GM19193 (cell line): ENCODE measurements around the gene ADAMTS15.

Source experiments
- POLR2A ChIP-seq: IDR thresholded peaks from 4 replicates; pipeline ENCODE4 v1.6.1; 2011; ENCODE audit not compliant: insufficient read depth, insufficient read length; ENCODE audit errors: extremely low read depth

Gene ADAMTS15

DNA sequence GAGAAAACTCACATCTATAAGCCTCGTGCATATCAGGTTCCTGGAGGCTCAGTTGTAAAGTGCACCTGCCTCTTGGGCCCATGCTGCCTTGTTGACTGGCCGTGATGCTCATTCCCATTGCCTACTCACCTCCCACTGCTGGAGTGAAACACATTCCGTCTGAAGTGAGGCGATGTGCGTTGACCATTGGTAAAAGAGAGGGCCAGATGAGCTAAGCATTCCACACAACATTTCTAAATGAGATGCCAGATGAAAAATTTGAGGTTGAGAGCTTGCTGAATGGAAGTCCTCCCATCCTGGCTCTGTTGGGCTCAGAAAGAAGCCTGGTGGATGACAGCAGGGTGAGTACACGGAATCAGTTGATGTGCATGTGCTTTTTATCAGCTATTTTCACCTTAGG is 8.6 kb upstream of the ADAMTS15 start:
- TF ChIP-seq POLR2A: no peak

GRCh38 chr11:130441719-130442118 is 6.7 kb upstream of the ADAMTS15 start:
- no peak for TF ChIP-seq POLR2A

GRCh38 chr11:130442737-130443136 is 5.7 kb upstream of the ADAMTS15 start:
- TF ChIP-seq POLR2A: no peak

DNA sequence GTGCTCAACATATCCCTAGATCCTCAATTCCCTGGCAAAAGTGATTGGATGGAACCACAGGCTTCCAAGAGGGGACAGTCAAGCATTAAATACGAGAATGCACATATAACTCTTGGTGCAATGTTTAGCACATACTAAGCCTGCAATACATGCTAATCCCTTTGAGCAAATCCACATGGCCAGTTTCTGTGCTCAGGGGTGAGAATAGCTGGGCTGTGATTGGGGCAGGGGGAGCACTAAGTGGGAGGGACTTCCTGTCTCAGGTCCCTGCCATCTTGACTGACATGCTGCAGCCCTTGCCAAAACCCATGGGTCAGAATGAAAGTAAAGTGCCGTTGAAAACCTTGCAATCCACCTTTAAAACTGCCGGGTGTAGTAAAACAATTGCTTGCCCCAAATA is 2.7 kb upstream of the ADAMTS15 start:
- TF ChIP-seq POLR2A: no peak

DNA sequence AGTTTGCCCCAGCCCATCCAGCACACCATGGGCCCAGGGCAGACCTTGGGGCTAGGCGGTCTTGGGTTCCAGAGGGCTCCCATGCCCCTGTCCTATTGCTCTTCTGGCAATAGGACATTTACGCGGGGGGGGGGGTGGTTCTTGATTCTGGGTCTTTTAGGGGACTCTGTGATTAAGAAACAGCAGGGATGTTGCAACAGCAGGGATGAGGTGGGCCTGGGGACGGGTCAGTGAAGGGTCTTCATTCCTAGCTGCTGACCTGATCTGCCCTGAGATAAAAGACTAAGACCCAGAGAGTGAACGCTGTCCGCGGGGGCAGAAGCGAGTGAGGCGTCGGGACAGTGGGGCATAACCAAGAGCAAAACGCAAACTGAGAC is 418 bp upstream of the ADAMTS15 start:
- no peak for TF ChIP-seq POLR2A

GRCh38 chr11:130449310-130449990 is 1.0 kb downstream of the ADAMTS15 start:
- TF ChIP-seq POLR2A: no peak

GRCh38 chr11:130449996-130450769 is 1.7 kb downstream of the ADAMTS15 start:
- TF ChIP-seq POLR2A: no peak

GRCh38 chr11:130451231-130452019 is 3.0 kb downstream of the ADAMTS15 start:
- TF ChIP-seq POLR2A: no peak

GRCh38 chr11:130452176-130452575 is 3.7 kb downstream of the ADAMTS15 start:
- TF ChIP-seq POLR2A: no peak

GRCh38 chr11:130452940-130453339 is 4.5 kb downstream of the ADAMTS15 start:
- TF ChIP-seq POLR2A: no peak

DNA sequence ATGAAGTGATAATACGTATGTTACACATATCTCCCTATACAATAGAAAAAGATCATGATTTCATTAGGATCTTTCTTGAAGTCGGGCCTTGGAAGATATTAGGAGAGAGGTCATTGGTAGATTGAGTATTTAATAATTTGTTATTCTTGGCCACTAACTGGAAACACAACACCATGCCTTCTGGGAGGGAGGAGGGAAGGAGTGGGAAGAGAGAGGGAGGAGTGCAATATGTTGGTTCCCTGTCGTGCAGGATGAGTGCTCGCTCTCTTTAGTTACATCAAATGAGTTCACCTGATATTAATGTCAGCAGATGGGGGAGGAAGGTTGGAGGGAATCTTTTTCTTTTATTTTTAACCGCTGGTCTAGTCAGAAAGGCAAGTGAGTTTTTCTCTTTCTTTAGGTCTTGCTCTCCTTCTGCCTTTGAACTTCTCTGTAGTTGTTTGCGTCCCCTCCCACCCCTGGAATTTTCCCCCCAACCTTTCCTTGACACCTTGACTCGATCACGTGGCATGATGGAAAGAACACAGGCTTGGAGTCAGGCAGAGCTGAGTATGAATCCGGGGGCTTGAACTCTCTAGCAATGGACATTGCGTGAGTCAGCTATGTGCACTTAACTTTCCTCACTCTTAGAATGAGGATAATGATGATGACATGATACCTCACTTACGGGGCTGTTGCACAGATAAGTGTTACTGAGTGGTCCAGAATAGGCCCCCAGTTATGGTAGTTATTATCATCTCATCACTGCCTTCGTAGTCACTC is 6.2 kb downstream of the ADAMTS15 start:
- TF ChIP-seq POLR2A: no peak

DNA sequence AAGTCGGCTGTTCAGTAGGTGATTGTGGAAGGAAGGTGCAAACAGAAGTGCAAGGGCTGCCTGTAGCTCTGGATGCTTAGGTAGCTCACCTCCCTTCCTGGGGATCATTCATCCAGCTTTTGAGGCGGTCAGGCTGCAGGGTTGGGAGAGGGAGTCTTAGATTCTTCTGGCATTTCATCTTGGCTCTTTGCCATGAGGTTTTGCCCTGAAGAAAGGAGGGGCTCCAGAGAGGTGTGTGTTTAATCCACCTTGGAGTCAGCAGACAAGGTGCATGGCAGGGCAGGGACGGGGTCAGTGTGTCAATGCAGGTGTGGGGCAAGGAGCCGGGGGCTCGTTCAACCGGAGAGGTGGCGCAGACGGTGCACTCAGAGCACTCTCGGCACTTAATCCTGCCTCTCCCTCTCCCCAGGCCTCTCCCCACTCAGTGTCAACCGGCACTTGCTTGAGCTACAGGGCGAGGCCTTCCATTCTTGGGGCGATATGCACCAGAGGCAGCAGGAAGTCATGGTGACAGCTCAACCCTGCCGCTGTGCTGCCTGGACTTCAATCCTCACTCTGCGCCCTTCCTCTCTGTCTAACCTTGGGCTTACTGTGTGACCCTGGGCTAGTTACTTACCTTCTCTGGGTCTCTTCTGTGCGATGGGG is 7.2 kb downstream of the ADAMTS15 start:
- TF ChIP-seq POLR2A: no peak

DNA sequence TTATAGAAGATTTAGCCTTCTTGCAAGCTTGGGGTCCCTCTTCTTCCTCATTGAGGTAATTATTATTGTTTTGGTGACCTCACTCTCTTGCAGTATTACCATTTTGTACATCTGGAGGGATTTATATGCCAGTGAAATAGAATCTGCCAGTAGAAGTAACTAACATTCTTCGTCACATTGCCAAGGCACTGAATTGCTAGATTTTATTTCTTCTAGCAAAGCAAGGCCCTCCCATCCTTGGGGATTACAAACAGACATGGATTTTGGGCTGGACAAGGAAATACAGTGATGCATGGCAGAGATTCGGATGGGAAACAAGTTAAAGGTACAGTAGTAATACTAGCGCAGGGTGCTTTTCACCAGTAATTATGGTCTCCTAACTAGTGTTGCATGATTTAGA is 7.8 kb downstream of the ADAMTS15 start:
- no peak for TF ChIP-seq POLR2A

- no peak for TF ChIP-seq POLR2A
These were observed 9.4 kb downstream of the ADAMTS15 start for GRCh38 chr11:130457623-130458409.

DNA sequence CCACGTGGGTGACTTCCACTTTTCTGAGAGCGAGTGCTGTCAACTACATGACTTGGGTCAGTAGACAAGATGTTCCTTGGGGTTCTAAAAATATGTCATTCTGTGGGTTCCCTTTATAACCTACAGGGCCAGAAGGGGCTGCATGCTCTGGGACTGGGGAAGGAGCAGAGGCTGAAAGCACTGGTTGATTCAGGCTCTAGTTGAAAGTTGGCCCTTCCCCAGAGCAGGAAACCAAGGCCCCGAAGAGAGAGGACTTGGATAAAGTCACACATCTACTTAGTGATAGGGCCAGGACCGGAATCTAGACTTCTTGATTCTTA is 9.9 kb downstream of the ADAMTS15 start:
- no peak for TF ChIP-seq POLR2A

GRCh38 chr11:130459521-130459920 is 11.1 kb downstream of the ADAMTS15 start:
- no peak for TF ChIP-seq POLR2A
